VCaP (cell line): ENCODE data around the gene TMED10.

Source experiments
- H3K27ac ChIP-seq: fragments of 450-650 bp; 2 replicates; pipeline ENCODE4 v1.5.1; 2017
- TF ChIP-seq, protein P1 (sequence below): fragments of 450-650 bp; conservative IDR thresholded peaks from 2 replicates; pipeline ENCODE4 v1.5.1; 2017; ENCODE audit warnings: mild to moderate bottlenecking, moderate library complexity

Gene TMED10

DNA sequence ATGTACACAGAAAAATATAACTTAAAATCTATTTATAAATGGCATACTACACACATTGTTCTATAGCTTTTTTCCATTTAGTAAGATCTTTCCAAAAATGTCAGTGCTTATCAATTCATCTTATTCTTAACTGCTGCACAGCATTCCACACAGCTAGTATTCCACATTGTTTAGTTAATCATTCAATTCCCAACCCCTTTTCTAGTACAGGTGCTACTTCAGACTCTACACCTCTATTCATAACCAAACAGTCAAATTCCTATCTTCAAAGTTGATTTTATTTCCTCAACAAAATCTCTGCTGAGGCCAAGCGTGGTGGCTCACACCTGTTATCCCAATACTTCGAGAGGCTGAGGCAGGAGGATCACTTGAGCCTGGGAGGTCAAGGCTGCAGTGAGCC, 37.2 kb downstream of the TMED10 start:
- H3K27ac ChIP-seq, result no peak overlapping the region
- TF ChIP-seq, protein P1, sequence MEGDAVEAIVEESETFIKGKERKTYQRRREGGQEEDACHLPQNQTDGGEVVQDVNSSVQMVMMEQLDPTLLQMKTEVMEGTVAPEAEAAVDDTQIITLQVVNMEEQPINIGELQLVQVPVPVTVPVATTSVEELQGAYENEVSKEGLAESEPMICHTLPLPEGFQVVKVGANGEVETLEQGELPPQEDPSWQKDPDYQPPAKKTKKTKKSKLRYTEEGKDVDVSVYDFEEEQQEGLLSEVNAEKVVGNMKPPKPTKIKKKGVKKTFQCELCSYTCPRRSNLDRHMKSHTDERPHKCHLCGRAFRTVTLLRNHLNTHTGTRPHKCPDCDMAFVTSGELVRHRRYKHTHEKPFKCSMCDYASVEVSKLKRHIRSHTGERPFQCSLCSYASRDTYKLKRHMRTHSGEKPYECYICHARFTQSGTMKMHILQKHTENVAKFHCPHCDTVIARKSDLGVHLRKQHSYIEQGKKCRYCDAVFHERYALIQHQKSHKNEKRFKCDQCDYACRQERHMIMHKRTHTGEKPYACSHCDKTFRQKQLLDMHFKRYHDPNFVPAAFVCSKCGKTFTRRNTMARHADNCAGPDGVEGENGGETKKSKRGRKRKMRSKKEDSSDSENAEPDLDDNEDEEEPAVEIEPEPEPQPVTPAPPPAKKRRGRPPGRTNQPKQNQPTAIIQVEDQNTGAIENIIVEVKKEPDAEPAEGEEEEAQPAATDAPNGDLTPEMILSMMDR, result no peak

DNA sequence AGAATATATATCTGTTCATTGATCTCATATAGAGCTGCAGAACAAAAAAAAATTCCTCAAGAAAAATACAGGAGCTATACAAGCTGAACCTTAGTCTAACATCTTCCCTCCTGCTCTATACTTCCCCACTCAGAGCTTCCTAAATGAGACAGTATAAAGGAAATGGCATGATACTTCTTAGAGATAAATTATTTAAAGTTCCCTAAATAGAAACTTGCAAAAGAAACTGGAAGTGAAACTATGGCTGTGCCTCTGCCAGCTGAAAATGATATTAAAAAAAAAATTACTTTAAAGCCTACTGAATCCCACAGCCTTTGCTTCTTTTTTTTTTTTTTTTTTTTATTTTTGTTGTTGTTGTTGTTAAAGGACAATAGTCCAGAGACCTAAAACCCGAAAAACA, 37.9 kb downstream of the TMED10 start:
- TF ChIP-seq, protein P1, result no peak
- H3K27ac ChIP-seq, result no peak overlapping the region

DNA sequence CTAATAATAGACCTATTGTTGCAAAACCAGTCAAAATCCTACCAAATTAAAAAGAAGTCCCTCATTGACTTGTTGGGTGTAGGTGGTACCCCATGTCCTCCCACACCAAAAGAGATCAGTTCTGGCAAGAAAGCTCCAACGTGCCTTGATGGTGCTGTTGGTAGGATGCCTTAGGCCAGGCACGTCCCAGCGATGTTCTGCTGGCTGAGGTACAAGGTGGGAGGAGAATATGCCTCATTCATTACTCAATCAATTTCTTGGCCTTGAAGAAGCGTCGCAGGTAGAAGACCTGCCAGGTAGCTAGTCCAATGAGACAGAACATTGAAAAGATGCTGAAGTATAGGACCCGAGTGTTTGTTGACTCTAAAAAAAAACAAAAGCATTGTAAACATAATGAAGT, 41.8 kb downstream of the TMED10 start:
- H3K27ac ChIP-seq, result no peak overlapping the region
- TF ChIP-seq, protein P1, result no peak

DNA sequence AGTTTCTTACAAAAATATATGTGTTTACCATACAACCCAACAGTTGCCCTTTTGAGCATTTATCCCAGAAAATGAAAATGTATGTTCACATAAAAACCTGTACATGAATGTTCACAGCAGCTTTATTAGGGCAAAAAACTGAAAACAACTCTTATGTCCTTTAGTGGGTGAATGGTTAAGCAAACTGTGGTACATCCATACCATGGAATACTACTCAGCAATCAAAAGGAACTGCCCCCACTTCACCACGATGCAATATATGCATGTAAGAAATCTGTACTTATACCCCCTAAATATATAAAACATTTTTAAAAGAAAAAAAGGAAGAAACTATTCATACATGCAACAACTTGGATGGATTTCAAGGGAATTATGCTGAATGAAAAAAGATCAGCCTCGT, 42.8 kb downstream of the TMED10 start:
- no peak overlapping the region for H3K27ac ChIP-seq
- TF ChIP-seq, protein P1, result no peak

DNA sequence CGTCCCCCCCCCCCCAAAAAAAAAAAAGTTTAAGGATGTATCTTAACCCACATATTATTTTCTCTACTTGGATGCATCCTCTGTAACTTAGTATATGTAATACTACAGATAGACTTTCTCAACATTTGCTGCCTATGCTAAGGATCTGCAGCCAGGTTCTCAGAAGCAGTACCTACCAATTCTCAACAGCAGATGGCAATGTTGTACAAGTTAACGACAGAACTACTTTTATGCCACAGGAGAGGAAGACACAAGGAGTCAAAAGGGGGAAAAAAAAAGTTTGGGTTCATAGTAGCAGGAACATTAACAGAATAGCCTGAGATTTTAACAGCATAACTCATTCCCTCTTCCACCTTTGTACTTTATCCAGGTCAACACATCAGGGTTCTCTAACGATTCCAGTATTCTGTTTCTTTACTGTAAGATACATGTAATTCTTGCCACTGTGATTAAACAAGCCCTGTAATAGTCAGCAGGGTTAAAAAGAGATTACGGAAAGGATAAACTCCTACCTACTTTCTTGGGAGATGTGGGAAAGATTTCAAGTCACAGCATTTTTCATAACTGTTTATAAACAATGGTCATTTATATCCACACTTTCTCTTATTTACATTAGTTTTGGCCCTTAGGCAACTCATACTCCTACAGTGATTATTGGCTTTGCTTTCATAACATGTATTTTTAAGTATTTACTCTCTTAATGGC, 43.9 kb downstream of the TMED10 start:
- TF ChIP-seq, protein P1, result peak; percentile 70
- no peak overlapping the region for H3K27ac ChIP-seq

DNA sequence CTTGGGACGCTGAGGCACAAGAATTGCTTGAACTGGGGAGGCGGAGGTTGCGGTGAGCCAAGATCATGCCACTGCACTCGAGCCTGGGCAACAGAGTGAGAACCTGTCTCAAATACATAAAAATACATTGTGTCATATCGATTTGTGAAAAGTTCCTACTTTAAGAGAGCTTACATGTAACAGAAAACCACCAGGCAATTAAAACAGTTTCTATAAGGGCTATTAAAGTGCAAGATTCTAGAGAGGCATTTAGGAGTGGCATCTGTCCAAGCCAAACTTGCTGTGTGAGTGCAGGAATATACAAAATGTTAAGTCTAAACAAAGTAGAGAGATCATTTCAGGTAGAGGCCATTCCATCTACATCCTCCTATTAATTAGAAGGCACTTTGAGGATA, 47.8 kb downstream of the TMED10 start:
- no peak overlapping the region for H3K27ac ChIP-seq
- TF ChIP-seq, protein P1, result no peak

DNA sequence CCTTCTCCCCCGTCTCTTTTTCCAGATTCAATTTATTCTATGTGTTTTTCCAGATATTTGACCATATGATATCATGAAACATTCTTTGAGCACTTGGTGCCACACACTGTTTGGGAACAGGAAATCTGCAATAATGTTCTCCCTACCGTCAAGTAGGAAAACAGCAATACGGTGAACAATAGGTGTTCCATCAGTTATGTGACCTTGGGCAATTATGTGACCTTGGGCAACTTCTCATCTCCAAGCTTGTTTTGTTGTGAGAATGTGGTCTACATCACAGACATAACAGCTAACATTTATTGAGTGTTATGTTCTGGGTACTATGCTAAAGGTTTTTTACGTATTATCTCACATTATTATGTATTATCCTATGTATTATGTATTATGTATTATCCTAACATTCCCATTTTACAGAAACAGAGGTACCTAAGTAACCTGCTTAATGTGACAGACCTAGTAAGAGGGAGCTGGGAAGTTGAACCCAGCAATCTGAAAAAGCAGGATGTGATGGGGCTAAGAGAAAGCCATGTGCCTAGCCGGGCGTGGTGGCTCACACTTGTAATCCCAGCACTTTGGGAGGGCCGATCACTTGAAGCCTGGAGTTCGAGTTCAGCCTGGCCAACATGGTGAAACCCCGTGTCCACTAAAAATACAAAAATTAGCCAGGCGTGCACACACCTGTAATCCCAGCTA, 48.4 kb downstream of the TMED10 start:
- TF ChIP-seq, protein P1, result no peak
- peak overlapping the region; percentile 89; the same call in 1 of the 2 replicates for H3K27ac ChIP-seq

DNA sequence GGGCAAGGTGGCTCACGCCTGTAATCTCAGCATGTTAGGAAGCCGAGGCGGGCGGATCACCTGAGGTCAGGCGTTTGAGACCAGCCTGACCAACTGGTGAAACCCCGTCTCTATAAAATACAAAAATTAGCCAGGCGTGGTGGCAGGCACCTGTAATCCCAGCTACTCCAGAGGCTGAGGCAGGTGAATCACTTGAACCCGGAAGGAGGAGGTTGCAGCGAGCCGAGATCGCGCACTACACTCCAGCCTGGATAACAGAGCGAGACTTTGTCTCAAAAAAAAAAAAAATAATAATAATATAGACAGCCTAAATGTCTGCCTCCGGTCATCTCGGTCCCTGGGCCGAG, 49.0 kb downstream of the TMED10 start:
- peak overlapping the region; percentile 89 for H3K27ac ChIP-seq
